AML-193 (cell line): ENCODE data around the gene FAM234A.
"Not testable (repeated sequence)": the region's sequence is repeated elsewhere in the genome, so short reads cannot be mapped to it uniquely, and the experiment has no call there.

Source experiments
- DNase-seq, 2 experiments: peaks; one replicate each; lab custom pipeline; 2025; lab: John Stamatoyannopoulos, UW

Gene FAM234A

GRCh38 chr16:230949-231348 lies 3.7 kb upstream of the FAM234A start:
- DNase-seq = no peak

- DNase-seq = no peak
Observed at GRCh38 chr16:239948-240277, 5.3 kb downstream of the FAM234A start.

DNA sequence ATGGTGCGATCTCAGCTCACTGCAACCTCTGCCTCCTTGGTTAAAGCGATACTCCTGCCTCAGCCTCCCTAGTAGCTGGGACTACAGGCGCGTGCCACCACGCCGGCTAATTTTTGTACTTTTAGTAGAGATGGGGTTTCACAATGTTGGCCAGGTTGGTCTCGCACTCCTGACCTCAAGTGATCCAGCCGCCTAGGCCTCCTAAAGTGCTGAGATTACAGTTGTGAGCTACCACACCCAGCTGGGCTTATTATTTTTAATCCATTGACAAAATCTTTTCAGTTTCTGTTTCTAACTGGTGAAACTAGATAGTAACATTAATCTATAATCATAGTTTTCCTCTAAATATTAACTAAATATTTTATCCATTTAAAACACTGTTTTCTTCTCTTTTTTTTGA lies 5.9 kb downstream of the FAM234A start:
- DNase-seq = no peak

- no peak for DNase-seq
Observed at GRCh38 chr16:242281-242680, 7.7 kb downstream of the FAM234A start.

GRCh38 chr16:243348-243747 lies 8.7 kb downstream of the FAM234A start:
- no peak for DNase-seq

DNA sequence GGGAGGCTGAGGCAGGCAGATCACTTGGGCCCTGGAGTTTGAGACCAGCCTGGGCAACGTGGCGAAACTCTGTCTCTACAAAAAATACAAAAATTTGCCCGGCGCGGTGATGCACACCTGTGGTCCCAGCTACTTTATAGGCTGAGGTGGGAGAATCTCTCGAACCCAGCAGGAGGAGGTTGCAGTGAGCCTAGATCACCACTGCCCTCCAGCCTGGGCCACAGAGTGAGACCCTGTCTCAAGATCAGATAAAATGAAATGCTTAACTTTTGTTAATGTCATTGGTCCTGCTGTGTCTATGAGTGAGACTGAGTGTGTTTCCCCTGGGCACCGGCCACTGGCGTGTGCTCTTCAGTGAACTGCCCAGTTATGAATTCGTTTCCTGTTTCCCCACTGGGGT lies 10.5 kb downstream of the FAM234A start:
- no peak for DNase-seq

- DNase-seq = no peak
Observed at GRCh38 chr16:247027-247426, 12.4 kb downstream of the FAM234A start.

GRCh38 chr16:249431-249830 lies 14.8 kb downstream of the FAM234A start:
- DNase-seq = no peak

GRCh38 chr16:252366-253337 lies 18.0 kb downstream of the FAM234A start:
- DNase-seq = peak in 1 of 2 experiments; percentile 16

DNA sequence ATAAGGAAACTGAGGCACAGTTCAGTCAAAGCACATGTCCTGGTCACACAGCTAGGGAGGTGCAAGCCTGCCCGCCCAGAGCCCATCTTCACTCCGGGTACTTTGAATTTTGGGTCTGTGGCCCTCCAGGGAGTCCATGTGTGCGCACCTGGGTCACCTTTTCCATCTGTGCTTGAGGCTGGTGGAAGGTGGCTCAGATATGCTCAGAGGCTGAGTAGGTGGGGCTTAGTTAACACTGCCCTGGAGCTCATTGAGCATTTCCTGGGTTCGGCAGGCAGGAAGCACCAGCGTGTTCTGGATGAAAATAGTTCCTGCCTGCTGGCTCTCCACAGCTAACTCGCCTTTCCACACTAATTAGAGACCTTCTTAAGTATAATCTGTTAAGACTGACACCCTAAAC lies 19.2 kb downstream of the FAM234A start:
- no peak for DNase-seq

- DNase-seq = no peak
Observed at GRCh38 chr16:254461-254860, 19.8 kb downstream of the FAM234A start.

DNA sequence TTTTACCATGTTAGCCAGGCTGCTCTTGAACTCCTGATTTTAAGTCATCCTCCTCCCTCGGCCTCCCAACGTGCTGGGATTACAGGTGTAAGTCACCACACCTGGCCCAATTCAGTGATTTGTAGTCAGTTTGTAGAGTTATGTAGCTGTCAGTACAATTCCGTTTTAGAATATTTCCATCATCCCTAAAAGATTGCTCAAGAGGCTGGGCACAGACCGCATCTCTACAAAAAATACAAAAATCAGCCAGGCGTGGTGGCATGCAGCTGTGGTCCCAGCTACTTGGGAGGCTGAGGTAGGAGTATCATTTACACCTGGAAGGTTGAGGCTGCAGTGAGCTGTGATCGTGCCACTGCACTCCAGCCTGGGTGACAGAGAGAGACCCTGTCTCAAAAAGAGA lies 20.6 kb downstream of the FAM234A start:
- DNase-seq = no peak

DNA sequence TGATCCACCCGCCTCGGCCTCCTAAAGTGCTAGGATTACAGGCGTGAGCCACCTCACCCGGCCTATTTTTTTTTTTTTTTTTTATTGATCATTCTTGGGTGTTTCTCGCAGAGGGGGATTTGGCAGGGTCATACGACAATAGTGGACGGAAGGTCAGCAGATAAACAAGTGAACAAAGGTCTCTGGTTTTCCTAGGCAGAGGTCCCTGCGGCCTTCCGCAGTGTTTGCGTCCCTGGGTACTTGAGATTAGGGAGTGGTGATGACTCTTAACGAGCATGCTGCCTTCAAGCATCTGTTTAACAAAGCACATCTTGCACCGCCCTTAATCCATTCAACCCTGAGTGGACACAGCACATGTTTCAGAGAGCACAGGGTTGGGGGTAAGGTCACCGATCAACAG lies 23.5 kb downstream of the FAM234A start:
- not testable (repeated sequence) for DNase-seq

DNA sequence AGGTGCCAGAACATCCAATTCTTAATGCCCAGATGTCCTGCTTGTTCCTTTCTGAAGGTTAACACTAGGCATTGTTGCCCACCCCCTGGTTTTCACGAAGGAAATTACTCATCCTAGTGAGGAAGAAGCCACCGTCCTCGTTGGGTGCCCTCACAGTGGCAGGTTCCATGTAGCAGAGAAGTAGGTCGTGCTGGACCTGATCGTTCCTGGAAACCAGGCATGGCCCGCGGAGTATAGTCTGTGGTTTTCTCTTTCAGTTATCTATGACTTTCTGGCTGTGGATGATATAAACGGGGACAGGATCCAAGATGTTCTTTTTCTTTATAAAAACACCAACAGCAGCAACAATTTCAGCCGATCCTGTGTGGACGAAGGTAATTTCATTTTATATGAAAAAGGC lies 24.6 kb downstream of the FAM234A start:
- no peak for DNase-seq

DNA sequence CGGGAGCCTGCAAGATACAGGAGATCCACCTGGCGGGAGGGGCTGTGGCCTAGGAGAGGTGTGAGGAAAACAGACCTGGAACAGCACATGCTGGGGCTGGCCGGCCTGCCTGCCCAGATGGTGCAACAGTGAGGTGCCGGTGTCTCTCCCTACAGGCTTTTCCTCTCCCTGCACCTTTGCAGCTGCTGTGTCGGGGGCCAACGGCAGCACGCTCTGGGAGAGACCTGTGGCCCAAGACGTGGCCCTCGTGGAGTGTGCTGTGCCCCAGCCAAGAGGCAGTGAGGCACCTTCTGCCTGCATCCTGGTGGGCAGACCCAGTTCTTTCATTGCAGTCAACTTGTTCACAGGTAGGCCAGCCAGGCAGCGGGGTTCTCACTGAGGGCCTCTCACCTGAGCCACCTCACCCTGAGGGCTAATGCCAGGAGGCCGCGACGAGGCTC lies 25.2 kb downstream of the FAM234A start:
- DNase-seq = no peak

DNA sequence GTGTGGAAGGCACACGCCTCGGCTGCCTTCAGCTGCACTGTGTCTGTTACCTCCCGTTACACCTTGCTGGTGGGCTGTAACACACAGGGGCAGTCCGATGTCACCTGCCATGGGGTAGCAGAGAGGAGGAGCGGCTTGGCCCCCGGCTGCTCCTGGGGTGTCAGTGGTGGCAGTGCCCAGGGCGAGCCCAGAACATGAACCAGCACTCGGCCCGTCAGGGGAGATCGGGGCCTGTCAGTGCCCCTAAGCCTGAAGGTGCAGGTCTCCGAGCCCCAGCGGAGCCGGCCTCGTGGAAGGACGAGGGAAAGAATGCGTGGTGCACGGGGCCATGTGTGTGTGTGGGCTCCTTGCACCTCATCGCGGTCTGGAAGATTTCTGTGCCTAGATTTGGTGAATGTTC lies 25.7 kb downstream of the FAM234A start:
- DNase-seq = no peak

GRCh38 chr16:261031-261691 lies 26.5 kb downstream of the FAM234A start:
- DNase-seq = no peak

- no peak for DNase-seq
Observed at GRCh38 chr16:262121-262745, 27.6 kb downstream of the FAM234A start.

DNA sequence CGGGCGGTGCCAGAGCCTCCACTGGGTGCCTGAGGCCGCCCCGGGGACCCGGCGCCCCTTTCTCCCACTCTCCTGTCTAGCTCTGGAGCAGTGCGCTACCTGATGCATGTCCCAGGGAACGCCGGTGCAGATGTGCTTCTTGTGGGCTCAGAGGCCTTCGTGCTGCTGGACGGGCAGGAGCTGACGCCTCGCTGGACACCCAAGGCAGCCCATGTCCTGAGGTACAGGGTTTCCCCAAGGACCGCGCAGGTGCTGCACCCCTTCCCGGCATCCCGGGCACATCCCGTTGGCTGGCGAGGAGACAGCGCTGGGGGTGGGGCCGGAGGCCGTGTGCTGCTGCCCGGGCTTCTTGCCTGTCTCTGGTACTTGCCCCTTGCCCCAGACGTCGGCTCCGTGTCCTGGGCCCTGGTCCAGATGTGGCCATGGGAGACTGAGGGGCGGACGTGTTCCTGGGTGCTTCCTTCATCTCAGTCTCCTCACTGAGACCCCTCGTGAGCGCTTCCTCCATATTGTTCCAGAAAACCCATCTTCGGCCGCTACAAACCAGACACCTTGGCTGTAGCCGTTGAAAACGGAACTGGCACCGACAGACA lies 28.7 kb downstream of the FAM234A start:
- no peak for DNase-seq

GRCh38 chr16:263944-264343 lies 29.3 kb downstream of the FAM234A start:
- DNase-seq = no peak

- DNase-seq = no peak
Observed at GRCh38 chr16:264440-264951, 29.9 kb downstream of the FAM234A start.

DNA sequence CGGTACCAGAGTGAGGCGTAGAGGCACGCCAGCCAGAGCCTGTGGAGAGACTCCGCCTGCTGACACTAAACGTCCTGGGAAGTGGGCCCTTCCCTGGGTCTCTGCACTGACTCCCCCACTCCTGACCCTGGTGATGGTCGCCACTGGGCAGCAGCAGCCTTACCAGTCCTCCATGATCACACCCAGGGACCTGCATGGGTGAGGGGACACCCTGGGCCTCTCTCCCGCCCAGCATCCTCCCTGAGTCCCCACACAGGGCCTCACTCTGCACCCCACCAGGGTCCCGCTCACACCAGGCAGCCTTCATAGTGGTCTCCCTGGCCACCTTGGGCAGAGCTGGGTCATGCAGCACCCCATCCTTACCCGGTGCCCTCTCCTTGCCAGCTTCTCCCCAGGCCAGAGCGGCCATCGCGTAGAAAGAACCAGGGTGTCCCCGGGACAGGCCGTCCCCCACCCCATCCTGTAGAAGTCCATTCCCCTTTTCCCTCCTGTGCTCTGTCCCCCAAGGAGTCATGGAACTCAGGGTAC lies 30.4 kb downstream of the FAM234A start:
- no peak for DNase-seq
